ENCODE data around the gene RRAGB.

GRCh38 chrX:55716937-55717336 is 612 bp upstream of the RRAGB start:
- TF ChIP-seq CTCF (optimal IDR thresholded peaks at IDR 0.05 in 1 of 3, IDR thresholded peaks at IDR 0.05 in 1 of 3, conservative IDR thresholded peaks at IDR 0.05 in 1 of 3; ENCODE audit: extremely low read depth in 1 of 3, insufficient read depth in 2 of 3, low read length in 3 of 3) (no peak), EZH2 (IDR thresholded peaks at IDR 0.05; ENCODE audit: low read length) (no peak)
